HL-60 (cell line): Measurements from ENCODE around the gene C16orf74.

Experiments
- SPI1 ChIP-seq: IDR thresholded peaks from 2 replicates; pipeline ENCODE4 v1.6.1; 2012; ENCODE audit warnings: low read depth, mild to moderate bottlenecking, borderline replicate concordance
- TF ChIP-seq, protein P1 (sequence below): IDR thresholded peaks from one replicate; pipeline ENCODE4 v1.5.1; 2011; ENCODE audit warnings: low read length, control low read depth, inconsistent platforms; ENCODE audit not compliant: insufficient read depth
- TF ChIP-seq, protein P2 (sequence below): IDR thresholded peaks from 2 replicates; pipeline ENCODE4 v1.6.1; 2012; ENCODE audit warnings: low read depth; ENCODE audit not compliant: insufficient replicate concordance

- TF ChIP-seq, protein P1, sequence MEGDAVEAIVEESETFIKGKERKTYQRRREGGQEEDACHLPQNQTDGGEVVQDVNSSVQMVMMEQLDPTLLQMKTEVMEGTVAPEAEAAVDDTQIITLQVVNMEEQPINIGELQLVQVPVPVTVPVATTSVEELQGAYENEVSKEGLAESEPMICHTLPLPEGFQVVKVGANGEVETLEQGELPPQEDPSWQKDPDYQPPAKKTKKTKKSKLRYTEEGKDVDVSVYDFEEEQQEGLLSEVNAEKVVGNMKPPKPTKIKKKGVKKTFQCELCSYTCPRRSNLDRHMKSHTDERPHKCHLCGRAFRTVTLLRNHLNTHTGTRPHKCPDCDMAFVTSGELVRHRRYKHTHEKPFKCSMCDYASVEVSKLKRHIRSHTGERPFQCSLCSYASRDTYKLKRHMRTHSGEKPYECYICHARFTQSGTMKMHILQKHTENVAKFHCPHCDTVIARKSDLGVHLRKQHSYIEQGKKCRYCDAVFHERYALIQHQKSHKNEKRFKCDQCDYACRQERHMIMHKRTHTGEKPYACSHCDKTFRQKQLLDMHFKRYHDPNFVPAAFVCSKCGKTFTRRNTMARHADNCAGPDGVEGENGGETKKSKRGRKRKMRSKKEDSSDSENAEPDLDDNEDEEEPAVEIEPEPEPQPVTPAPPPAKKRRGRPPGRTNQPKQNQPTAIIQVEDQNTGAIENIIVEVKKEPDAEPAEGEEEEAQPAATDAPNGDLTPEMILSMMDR: no peak
- TF ChIP-seq, protein P2, sequence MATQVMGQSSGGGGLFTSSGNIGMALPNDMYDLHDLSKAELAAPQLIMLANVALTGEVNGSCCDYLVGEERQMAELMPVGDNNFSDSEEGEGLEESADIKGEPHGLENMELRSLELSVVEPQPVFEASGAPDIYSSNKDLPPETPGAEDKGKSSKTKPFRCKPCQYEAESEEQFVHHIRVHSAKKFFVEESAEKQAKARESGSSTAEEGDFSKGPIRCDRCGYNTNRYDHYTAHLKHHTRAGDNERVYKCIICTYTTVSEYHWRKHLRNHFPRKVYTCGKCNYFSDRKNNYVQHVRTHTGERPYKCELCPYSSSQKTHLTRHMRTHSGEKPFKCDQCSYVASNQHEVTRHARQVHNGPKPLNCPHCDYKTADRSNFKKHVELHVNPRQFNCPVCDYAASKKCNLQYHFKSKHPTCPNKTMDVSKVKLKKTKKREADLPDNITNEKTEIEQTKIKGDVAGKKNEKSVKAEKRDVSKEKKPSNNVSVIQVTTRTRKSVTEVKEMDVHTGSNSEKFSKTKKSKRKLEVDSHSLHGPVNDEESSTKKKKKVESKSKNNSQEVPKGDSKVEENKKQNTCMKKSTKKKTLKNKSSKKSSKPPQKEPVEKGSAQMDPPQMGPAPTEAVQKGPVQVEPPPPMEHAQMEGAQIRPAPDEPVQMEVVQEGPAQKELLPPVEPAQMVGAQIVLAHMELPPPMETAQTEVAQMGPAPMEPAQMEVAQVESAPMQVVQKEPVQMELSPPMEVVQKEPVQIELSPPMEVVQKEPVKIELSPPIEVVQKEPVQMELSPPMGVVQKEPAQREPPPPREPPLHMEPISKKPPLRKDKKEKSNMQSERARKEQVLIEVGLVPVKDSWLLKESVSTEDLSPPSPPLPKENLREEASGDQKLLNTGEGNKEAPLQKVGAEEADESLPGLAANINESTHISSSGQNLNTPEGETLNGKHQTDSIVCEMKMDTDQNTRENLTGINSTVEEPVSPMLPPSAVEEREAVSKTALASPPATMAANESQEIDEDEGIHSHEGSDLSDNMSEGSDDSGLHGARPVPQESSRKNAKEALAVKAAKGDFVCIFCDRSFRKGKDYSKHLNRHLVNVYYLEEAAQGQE: no peak
- no peak for TF ChIP-seq SPI1
These were observed 28.0 kb upstream of the C16orf74 start for GRCh38 chr16:85778873-85779272.
